ENCODE results near the gene SYNDIG1. TPM values are rescaled to one million over a fixed set of nuclear protein-coding genes. Genes with fewer than 3 reads are reported as not detected.

SYNDIG1 gene
- total RNA-seq, 6 experiments from 2014 or later = 0.14 to 0.31 TPM; not detected in 4

- peak; percentile 59 for DNase-seq
- no peaks in the 10 kb centered on the region; the same call in 1 of the 2 replicates for H3K4me1 Mint-ChIP-seq (ENCODE audit: low read depth)
- H3K27me3 Mint-ChIP-seq (ENCODE audit: insufficient read depth) = peaks cover 60% of the 10 kb centered on the region
- H3K36me3 Mint-ChIP-seq (ENCODE audit: low read depth) = no peaks in the 10 kb centered on the region
- no peak overlapping the region for H3K27ac Mint-ChIP-seq
- no peaks in the 10 kb centered on the region for H3K9me3 Mint-ChIP-seq
- no peak overlapping the region for H3K4me3 Mint-ChIP-seq
- no peak for TF ChIP-seq CTCF (IDR thresholded peaks at IDR 0.05)
Measured at GRCh38 chr20:24465730-24466129, 3.7 kb upstream of the SYNDIG1 start.

GRCh38 chr20:24468401-24469115 is 871 bp upstream of the SYNDIG1 start:
- no peak for DNase-seq
- Mint-ChIP-seq H3K9me3 (no peaks in the 10 kb centered on the region), H3K4me3 (no peak overlapping the region), H3K27me3 (ENCODE audit: insufficient read depth) (peaks cover 56% of the 10 kb centered on the region), H3K36me3 (ENCODE audit: low read depth) (no peaks in the 10 kb centered on the region), H3K4me1 (ENCODE audit: low read depth) (no peaks in the 10 kb centered on the region; the same call in 1 of the 2 replicates), H3K27ac (no peak overlapping the region)
- no peak for TF ChIP-seq CTCF (IDR thresholded peaks at IDR 0.05)

- Mint-ChIP-seq H3K4me1 (ENCODE audit: low read depth) (no peaks in the 10 kb centered on the region; the same call in 1 of the 2 replicates), H3K9me3 (no peaks in the 10 kb centered on the region)
Measured at GRCh38 chr20:24469894-24470745, 691 bp downstream of the SYNDIG1 start.

GRCh38 chr20:24470746-24471582 is 1.5 kb downstream of the SYNDIG1 start:
- Mint-ChIP-seq H3K9me3 (no peaks in the 10 kb centered on the region), H3K4me3 (no peak overlapping the region), H3K27me3 (ENCODE audit: insufficient read depth) (peaks cover 43% of the 10 kb centered on the region), H3K4me1 (ENCODE audit: low read depth) (no peaks in the 10 kb centered on the region; the same call in 1 of the 2 replicates), H3K36me3 (ENCODE audit: low read depth) (no peaks in the 10 kb centered on the region), H3K27ac (no peak overlapping the region)
- TF ChIP-seq CTCF (IDR thresholded peaks at IDR 0.05) = no peak
- DNase-seq = no peak

More at GRCh38 chr20:24469894-24470745, 691 bp downstream of the SYNDIG1 start:
- Mint-ChIP-seq H3K27me3 (ENCODE audit: insufficient read depth) (peaks cover 49% of the 10 kb centered on the region), H3K27ac (no peak overlapping the region), H3K4me3 (no peak overlapping the region; the same call in 1 of the 2 replicates), H3K36me3 (ENCODE audit: low read depth) (no peaks in the 10 kb centered on the region)
- TF ChIP-seq CTCF (IDR thresholded peaks at IDR 0.05) = no peak
- no peak for DNase-seq

GRCh38 chr20:24472426-24472825 is 3.0 kb downstream of the SYNDIG1 start:
- Mint-ChIP-seq H3K36me3 (ENCODE audit: low read depth) (no peaks in the 10 kb centered on the region), H3K27ac (no peak overlapping the region), H3K4me1 (ENCODE audit: low read depth) (no peaks in the 10 kb centered on the region), H3K27me3 (ENCODE audit: insufficient read depth) (peaks cover 40% of the 10 kb centered on the region), H3K4me3 (no peak overlapping the region), H3K9me3 (no peaks in the 10 kb centered on the region)
- DNase-seq = no peak
- no peak for TF ChIP-seq CTCF (IDR thresholded peaks at IDR 0.05)
